ENCODE measurements around the gene ZNFX1.

ZNFX1 gene

GRCh38 chr20:49236301-49236700 lies 41.6 kb downstream of the ZNFX1 start:
- no peak for TF ChIP-seq CTCF (IDR thresholded peaks at IDR 0.05; ENCODE audit: insufficient read depth, low read depth, low read length, missing control alignments)
- no peak for DNase-seq (ENCODE audit: low read depth)
- no peak overlapping the region for H3K4me3 ChIP-seq (ENCODE audit: low read length)

- TF ChIP-seq CTCF (IDR thresholded peaks at IDR 0.05; ENCODE audit: insufficient read depth, low read depth, low read length, missing control alignments): no peak
- DNase-seq (ENCODE audit: low read depth): no peak
- H3K4me3 ChIP-seq (ENCODE audit: low read length): no peak overlapping the region
These were observed 43.0 kb downstream of the ZNFX1 start for GRCh38 chr20:49234831-49235230.

GRCh38 chr20:49233226-49233625 lies 44.6 kb downstream of the ZNFX1 start:
- no peak overlapping the region for H3K4me3 ChIP-seq (ENCODE audit: low read length)
- no peak for TF ChIP-seq CTCF (IDR thresholded peaks at IDR 0.05; ENCODE audit: insufficient read depth, low read depth, low read length, missing control alignments)

GRCh38 chr20:49231471-49231870 lies 46.4 kb downstream of the ZNFX1 start:
- no peak for DNase-seq (ENCODE audit: low read depth)
- no peak for TF ChIP-seq CTCF (IDR thresholded peaks at IDR 0.05; ENCODE audit: insufficient read depth, low read depth, low read length, missing control alignments)
- H3K4me3 ChIP-seq (ENCODE audit: low read length): no peak overlapping the region

More at GRCh38 chr20:49233226-49233625, 44.6 kb downstream of the ZNFX1 start:
- DNase-seq (ENCODE audit: low read depth): no peak

- no peak for DNase-seq (ENCODE audit: low read depth)
- no peak for TF ChIP-seq CTCF (IDR thresholded peaks at IDR 0.05; ENCODE audit: insufficient read depth, low read depth, low read length, missing control alignments)
- no peak overlapping the region for H3K4me3 ChIP-seq (ENCODE audit: low read length)
These were observed 47.2 kb downstream of the ZNFX1 start for GRCh38 chr20:49230561-49231133.

- no peak for DNase-seq (ENCODE audit: low read depth)
- no peak overlapping the region for H3K4me3 ChIP-seq (ENCODE audit: low read length)
- no peak for TF ChIP-seq CTCF (IDR thresholded peaks at IDR 0.05; ENCODE audit: insufficient read depth, low read depth, low read length, missing control alignments)
These were observed 47.8 kb downstream of the ZNFX1 start for GRCh38 chr20:49230021-49230420.

GRCh38 chr20:49229381-49229780 lies 48.5 kb downstream of the ZNFX1 start:
- DNase-seq (ENCODE audit: low read depth): no peak
- no peak for TF ChIP-seq CTCF (IDR thresholded peaks at IDR 0.05; ENCODE audit: insufficient read depth, low read depth, low read length, missing control alignments)
- no peak overlapping the region for H3K4me3 ChIP-seq (ENCODE audit: low read length)

All from epithelial cell of esophagus (primary cell).